ENCODE results near the gene CD164L2. TPM values are rescaled to one million over a fixed set of nuclear protein-coding genes. Genes with fewer than 3 reads are reported as not detected.

The CD164L2 gene
- total RNA-seq, 1 donor from 2014 or later = not detected

DNA sequence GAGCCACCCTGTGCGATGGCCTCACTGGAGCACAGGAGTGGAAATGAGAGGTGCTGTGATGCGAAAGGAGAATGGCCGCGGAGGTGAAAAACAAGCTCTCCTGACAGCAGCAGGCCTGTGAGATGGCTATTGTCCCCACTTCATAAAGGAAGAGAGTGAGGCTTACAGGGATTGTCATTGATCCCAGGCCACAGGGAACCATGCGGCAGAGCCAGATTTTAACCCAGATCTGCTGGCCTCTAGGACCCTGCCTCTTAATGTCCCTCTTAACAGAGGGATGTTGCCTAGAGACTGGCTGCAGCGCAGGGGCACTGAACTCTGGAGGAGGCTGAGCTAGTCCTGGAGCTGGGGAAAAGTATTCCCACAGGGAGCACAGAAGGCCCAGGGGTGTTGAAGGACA, 44.4 kb downstream of the CD164L2 start:
- TF ChIP-seq, protein P1, sequence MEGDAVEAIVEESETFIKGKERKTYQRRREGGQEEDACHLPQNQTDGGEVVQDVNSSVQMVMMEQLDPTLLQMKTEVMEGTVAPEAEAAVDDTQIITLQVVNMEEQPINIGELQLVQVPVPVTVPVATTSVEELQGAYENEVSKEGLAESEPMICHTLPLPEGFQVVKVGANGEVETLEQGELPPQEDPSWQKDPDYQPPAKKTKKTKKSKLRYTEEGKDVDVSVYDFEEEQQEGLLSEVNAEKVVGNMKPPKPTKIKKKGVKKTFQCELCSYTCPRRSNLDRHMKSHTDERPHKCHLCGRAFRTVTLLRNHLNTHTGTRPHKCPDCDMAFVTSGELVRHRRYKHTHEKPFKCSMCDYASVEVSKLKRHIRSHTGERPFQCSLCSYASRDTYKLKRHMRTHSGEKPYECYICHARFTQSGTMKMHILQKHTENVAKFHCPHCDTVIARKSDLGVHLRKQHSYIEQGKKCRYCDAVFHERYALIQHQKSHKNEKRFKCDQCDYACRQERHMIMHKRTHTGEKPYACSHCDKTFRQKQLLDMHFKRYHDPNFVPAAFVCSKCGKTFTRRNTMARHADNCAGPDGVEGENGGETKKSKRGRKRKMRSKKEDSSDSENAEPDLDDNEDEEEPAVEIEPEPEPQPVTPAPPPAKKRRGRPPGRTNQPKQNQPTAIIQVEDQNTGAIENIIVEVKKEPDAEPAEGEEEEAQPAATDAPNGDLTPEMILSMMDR (IDR thresholded peaks at IDR 0.05; ENCODE audit: partially characterized antibody, unreplicated experiment) = no peak
- Mint-ChIP-seq H3K4me1 (ENCODE audit: low read depth, unreplicated experiment) (peaks cover 18% of the 10 kb centered on the region), H3K27me3 (ENCODE audit: unreplicated experiment) (peaks cover 14% of the 10 kb centered on the region), H3K36me3 (ENCODE audit: unreplicated experiment) (no peaks in the 10 kb centered on the region), H3K27ac (ENCODE audit: unreplicated experiment) (no peak overlapping the region), H3K4me3 (ENCODE audit: unreplicated experiment) (no peak overlapping the region), H3K9me3 (ENCODE audit: unreplicated experiment) (peaks cover 11% of the 10 kb centered on the region)
- DNase-seq = no peak

- TF ChIP-seq, protein P1 (IDR thresholded peaks at IDR 0.05; ENCODE audit: partially characterized antibody, unreplicated experiment) = no peak
- Mint-ChIP-seq H3K4me1 (ENCODE audit: low read depth, unreplicated experiment) (peaks cover 10% of the 10 kb centered on the region), H3K9me3 (ENCODE audit: unreplicated experiment) (peaks cover 8% of the 10 kb centered on the region), H3K36me3 (ENCODE audit: unreplicated experiment) (no peaks in the 10 kb centered on the region), H3K4me3 (ENCODE audit: unreplicated experiment) (no peak overlapping the region), H3K27ac (ENCODE audit: unreplicated experiment) (peak overlapping the region; percentile 62), H3K27me3 (ENCODE audit: unreplicated experiment) (peaks cover 12% of the 10 kb centered on the region)
- no peak for DNase-seq
Observed at GRCh38 chr1:27336756-27337155, 46.4 kb downstream of the CD164L2 start.

- TF ChIP-seq, protein P1 (IDR thresholded peaks at IDR 0.05; ENCODE audit: partially characterized antibody, unreplicated experiment) = no peak
- H3K27me3 Mint-ChIP-seq (ENCODE audit: unreplicated experiment) = peaks cover 12% of the 10 kb centered on the region
- peaks cover 10% of the 10 kb centered on the region for H3K4me1 Mint-ChIP-seq (ENCODE audit: low read depth, unreplicated experiment)
- DNase-seq = no peak
- no peak overlapping the region for H3K27ac Mint-ChIP-seq (ENCODE audit: unreplicated experiment)
- no peak overlapping the region for H3K4me3 Mint-ChIP-seq (ENCODE audit: unreplicated experiment)
- no peaks in the 10 kb centered on the region for H3K36me3 Mint-ChIP-seq (ENCODE audit: unreplicated experiment)
- peaks cover 8% of the 10 kb centered on the region for H3K9me3 Mint-ChIP-seq (ENCODE audit: unreplicated experiment)
Observed at GRCh38 chr1:27335506-27336422, 47.4 kb downstream of the CD164L2 start.

GRCh38 chr1:27333717-27334279, 49.3 kb downstream of the CD164L2 start:
- H3K27ac Mint-ChIP-seq (ENCODE audit: unreplicated experiment) = no peak overlapping the region
- DNase-seq = no peak
- TF ChIP-seq, protein P1 (IDR thresholded peaks at IDR 0.05; ENCODE audit: partially characterized antibody, unreplicated experiment) = no peak
- H3K4me1 Mint-ChIP-seq (ENCODE audit: low read depth, unreplicated experiment) = peaks cover 9% of the 10 kb centered on the region
- H3K27me3 Mint-ChIP-seq (ENCODE audit: unreplicated experiment) = peaks cover 12% of the 10 kb centered on the region
- no peak overlapping the region for H3K4me3 Mint-ChIP-seq (ENCODE audit: unreplicated experiment)
- peaks cover 8% of the 10 kb centered on the region for H3K9me3 Mint-ChIP-seq (ENCODE audit: unreplicated experiment)
- no peaks in the 10 kb centered on the region for H3K36me3 Mint-ChIP-seq (ENCODE audit: unreplicated experiment)

All from glutamatergic neuron (in vitro differentiated cells).